Nephron (organoid): Measurements from ENCODE around the gene IGFBP7.

Source experiments
- H3K27ac Mint-ChIP-seq, 3 experiments: 2 replicates each; pipeline ENCODE4 v1.8.0; 2020; ENCODE audit warnings: mixed read lengths in 3 of 3, mild to moderate bottlenecking in 2 of 3, moderate library complexity in 1 of 3
- H3K27me3 Mint-ChIP-seq: 2 replicates; pipeline ENCODE4 v1.8.0; 2021; ENCODE audit warnings: low read depth, mild to moderate bottlenecking, moderate library complexity, mixed read lengths
- H3K36me3 Mint-ChIP-seq: 2 replicates; pipeline ENCODE4 v1.8.0; 2020; ENCODE audit warnings: low read depth, mixed read lengths
- H3K4me1 Mint-ChIP-seq: 2 replicates; pipeline ENCODE4 v1.8.0; 2020; ENCODE audit warnings: mixed read lengths
- H3K4me3 Mint-ChIP-seq, 3 experiments: 2 replicates each; pipeline ENCODE4 v1.8.0; 2020; ENCODE audit warnings: mild to moderate bottlenecking in 3 of 3, mixed read lengths in 3 of 3, moderate library complexity in 2 of 3
- H3K9me3 Mint-ChIP-seq: 2 replicates; pipeline ENCODE4 v1.8.0; 2020; ENCODE audit warnings: mixed read lengths
- TF ChIP-seq, protein P1 (sequence below), 3 experiments: fragments of 200-600 bp; sonication (generic); IDR thresholded peaks; one replicate each; pipeline ENCODE4 v1.5.0; 2021; ENCODE audit warnings: antibody characterized with exemption in 3 of 3; ENCODE audit not compliant: unreplicated experiment in 3 of 3

Gene IGFBP7

DNA sequence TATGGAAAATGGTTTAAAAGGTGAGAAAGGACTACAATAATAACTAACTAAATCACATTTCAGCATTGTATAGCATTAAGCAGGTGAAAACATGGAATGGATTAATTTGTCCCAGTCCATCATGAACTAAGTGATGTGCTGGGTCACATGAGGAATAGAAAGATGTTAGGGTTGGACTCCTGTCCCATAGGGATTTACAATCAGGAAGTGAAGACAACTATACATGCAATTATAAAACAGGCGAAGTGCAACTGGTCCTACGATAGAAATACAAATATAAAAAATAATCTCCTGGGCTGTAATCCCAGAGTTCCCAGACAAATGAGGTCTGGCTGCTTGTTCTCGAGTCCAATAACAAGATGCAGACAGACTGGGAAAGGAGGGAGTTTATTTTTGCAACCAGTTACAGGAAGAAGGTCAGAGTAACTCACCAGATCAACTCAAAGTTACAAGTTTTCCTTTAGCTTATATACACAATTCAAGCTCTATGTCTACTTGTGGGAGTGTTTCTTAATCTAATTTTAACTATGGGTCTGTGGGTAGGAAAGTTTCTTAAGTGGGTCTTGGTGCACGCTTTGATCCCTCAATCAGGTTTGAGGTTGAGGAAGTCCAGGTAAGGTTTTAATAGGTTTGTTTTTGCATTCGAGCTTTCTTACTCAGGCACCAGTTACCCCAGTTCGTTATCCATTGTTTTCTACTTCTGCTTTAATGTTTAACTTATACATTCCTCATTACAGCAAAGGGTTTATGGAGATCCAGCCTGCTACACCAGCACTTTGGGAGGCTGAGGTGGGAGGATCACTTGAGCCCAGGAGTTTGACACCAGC, 50.1 kb downstream of the IGFBP7 start:
- H3K27me3 Mint-ChIP-seq, result no peaks in the 10 kb centered on the region
- TF ChIP-seq, protein P1, sequence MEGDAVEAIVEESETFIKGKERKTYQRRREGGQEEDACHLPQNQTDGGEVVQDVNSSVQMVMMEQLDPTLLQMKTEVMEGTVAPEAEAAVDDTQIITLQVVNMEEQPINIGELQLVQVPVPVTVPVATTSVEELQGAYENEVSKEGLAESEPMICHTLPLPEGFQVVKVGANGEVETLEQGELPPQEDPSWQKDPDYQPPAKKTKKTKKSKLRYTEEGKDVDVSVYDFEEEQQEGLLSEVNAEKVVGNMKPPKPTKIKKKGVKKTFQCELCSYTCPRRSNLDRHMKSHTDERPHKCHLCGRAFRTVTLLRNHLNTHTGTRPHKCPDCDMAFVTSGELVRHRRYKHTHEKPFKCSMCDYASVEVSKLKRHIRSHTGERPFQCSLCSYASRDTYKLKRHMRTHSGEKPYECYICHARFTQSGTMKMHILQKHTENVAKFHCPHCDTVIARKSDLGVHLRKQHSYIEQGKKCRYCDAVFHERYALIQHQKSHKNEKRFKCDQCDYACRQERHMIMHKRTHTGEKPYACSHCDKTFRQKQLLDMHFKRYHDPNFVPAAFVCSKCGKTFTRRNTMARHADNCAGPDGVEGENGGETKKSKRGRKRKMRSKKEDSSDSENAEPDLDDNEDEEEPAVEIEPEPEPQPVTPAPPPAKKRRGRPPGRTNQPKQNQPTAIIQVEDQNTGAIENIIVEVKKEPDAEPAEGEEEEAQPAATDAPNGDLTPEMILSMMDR (IDR thresholded peaks at IDR 0.05; ENCODE audit: unreplicated experiment in 3 of 3), result no peak
- H3K36me3 Mint-ChIP-seq, result peaks cover 26% of the 10 kb centered on the region
- H3K9me3 Mint-ChIP-seq, result no peaks in the 10 kb centered on the region
- H3K27ac Mint-ChIP-seq, result peak overlapping the region; percentile 76 to 96 (median 95)
- peaks cover 40% of the 10 kb centered on the region for H3K4me1 Mint-ChIP-seq
- H3K4me3 Mint-ChIP-seq, result no peak overlapping the region

DNA sequence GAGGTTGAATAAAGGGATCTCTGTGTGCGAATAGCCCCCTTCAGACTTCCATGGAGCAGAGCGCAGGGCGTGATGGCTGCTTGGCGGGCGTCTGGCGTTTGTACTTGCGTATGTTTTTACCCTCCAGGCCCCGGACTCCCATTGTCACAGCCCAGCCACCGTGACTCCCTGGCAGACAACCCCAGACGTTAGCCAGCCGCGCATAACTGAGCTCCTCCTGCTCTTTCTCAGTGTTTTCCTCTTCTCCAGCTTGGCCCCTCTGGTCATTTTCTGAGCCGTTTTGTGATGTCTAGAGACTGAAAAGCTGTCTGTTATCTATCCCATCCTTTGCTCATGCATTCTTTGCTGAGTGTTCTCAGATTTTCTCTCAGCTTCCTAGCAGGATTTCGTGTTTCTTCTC, 54.3 kb downstream of the IGFBP7 start:
- Mint-ChIP-seq H3K36me3 (peaks cover 28% of the 10 kb centered on the region), H3K27ac (peak overlapping the region; percentile 45 to 79 (median 55)), H3K4me3 (no peak overlapping the region), H3K9me3 (no peaks in the 10 kb centered on the region), H3K27me3 (peaks cover 3% of the 10 kb centered on the region), H3K4me1 (peaks cover 16% of the 10 kb centered on the region)
- TF ChIP-seq, protein P1 (IDR thresholded peaks at IDR 0.05; ENCODE audit: unreplicated experiment in 3 of 3), result no peak

DNA sequence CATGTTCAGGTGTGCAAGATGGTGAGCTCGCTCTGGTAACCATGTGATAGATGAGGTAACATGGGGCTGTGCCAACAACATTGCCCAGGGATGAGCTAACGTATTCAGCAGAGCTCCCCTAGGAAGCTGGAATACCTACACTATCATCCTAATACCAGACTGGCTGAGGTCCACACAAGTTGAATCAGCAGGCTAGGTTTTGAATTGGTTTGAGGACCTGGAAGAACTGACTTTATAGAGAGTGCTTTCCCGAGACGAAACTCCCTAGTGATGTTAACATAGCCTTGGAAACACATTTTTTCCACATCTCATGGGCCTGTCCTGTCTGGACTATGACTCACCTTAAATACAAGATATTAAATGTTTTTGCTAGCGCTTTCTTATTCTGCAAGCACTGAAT, 56.7 kb downstream of the IGFBP7 start:
- Mint-ChIP-seq H3K9me3 (no peaks in the 10 kb centered on the region), H3K36me3 (peaks cover 26% of the 10 kb centered on the region), H3K27ac (no peak overlapping the region), H3K27me3 (peaks cover 3% of the 10 kb centered on the region), H3K4me3 (no peak overlapping the region), H3K4me1 (peaks cover 10% of the 10 kb centered on the region)
- TF ChIP-seq, protein P1 (IDR thresholded peaks at IDR 0.05; ENCODE audit: unreplicated experiment in 3 of 3), result no peak

DNA sequence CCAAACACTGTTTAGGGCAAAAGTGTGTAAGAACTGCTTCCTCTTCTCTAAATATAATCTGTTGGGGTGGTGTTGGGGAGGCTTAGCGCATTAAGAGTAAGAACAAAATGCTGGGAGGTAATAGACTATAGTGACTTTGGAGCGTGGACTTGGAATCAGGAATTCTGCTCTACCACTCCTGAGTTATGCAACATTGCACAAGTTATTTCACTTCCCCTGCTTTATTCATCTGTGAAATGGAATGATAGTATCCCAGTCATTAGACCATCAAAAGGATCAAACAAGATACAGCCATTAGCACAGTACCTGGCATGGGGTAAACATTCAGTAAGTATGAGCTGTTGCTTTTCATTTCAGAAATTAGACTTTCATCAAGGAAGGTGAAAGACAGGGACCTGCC, 58.7 kb downstream of the IGFBP7 start:
- TF ChIP-seq, protein P1 (IDR thresholded peaks at IDR 0.05; ENCODE audit: unreplicated experiment in 3 of 3), result no peak
- Mint-ChIP-seq H3K27ac (peak overlapping the region in 2 of 3 experiments; percentile 12 to 16), H3K4me3 (no peak overlapping the region), H3K9me3 (peaks cover 5% of the 10 kb centered on the region), H3K4me1 (peaks cover 15% of the 10 kb centered on the region), H3K27me3 (peaks cover 3% of the 10 kb centered on the region), H3K36me3 (peaks cover 26% of the 10 kb centered on the region)

DNA sequence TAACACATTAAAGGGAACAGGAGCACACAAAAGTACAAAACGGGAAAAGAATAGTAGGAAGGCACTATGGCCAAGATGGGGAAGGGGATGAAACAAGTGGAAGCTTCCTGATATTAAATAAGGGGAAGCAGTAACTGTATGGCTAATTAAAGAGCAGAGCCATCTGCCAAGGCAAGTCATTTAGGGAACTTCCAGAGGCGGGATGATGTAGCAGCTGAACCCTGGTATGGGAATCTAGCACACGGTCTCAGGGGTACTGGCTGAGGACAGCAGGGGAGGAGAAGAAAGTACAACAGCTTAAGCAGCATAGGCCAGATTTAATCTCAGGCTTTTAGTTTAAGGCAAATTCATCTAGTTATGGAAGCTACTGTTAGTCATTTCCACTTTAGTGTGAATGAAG, 59.1 kb downstream of the IGFBP7 start:
- peaks cover 27% of the 10 kb centered on the region for H3K36me3 Mint-ChIP-seq
- no peak overlapping the region for H3K4me3 Mint-ChIP-seq
- H3K9me3 Mint-ChIP-seq, result peaks cover 5% of the 10 kb centered on the region
- peaks cover 3% of the 10 kb centered on the region for H3K27me3 Mint-ChIP-seq
- peak overlapping the region in 1 of 3 experiments; percentile 3 for H3K27ac Mint-ChIP-seq
- H3K4me1 Mint-ChIP-seq, result peaks cover 11% of the 10 kb centered on the region
- TF ChIP-seq, protein P1 (IDR thresholded peaks at IDR 0.05; ENCODE audit: unreplicated experiment in 3 of 3), result no peak
